H1 (cell line): ENCODE results near the gene VEZT. TPM values are rescaled to one million over a fixed set of nuclear protein-coding genes. Genes with fewer than 3 reads are reported as not detected.

Experiments used
- CTCF ChIA-PET: fragments of 300-600 bp; sonication (Branson Sonifier 250); formaldehyde crosslinking; loops from one replicate; lab custom pipeline; 2021; ENCODE audit not compliant: partially characterized antibody; lab: Charles Lee
- POLR2A ChIA-PET: fragments of 300-600 bp; sonication (Branson Sonifier 250); formaldehyde crosslinking; loops from one replicate; lab custom pipeline; 2021; ENCODE audit warnings: inconsistent platforms; ENCODE audit not compliant: partially characterized antibody; lab: Charles Lee
- DNase-seq, 2 experiments: peaks; one replicate each; pipeline versions ENCODE4 v3.0.0 to v3.0.0-alpha.2; 2010 to 2022; ENCODE audit warnings: low spot score in 2 of 2, low read depth in 1 of 2, mixed read lengths in 1 of 2
- FAIRE-seq: peaks from 2 replicates; lab custom pipeline; 2011; peaks lifted over from hg19 to GRCh38; lab: Jason Lieb, UNC
- H2AFZ ChIP-seq: 2 replicates; pipeline ENCODE4 v1.8.1; 2012; ENCODE audit warnings: low read length, inconsistent platforms
- H2AK5ac ChIP-seq: 2 replicates; pipeline ENCODE4 v1.6.1; 2013; ENCODE audit warnings: low read depth, low read length
- H2BK120ac ChIP-seq: replicated peaks from 2 replicates; pipeline ENCODE3; 2013; ENCODE audit warnings: low read depth, low read length, inconsistent platforms
- H2BK12ac ChIP-seq: 2 replicates; pipeline ENCODE4 v1.6.1; 2013; ENCODE audit warnings: low read depth, low read length
- H2BK15ac ChIP-seq: 2 replicates; pipeline ENCODE4 v1.6.1; 2013; ENCODE audit warnings: low read length
- H2BK20ac ChIP-seq: 2 replicates; pipeline ENCODE4 v1.6.1; 2013; ENCODE audit warnings: low read length
- H2BK5ac ChIP-seq: 2 replicates; pipeline ENCODE4 v1.6.1; 2013; ENCODE audit warnings: low read depth, low read length
- H3K14ac ChIP-seq: 2 replicates; pipeline ENCODE4 v1.6.1; 2013; ENCODE audit warnings: inconsistent platforms; ENCODE audit not compliant: insufficient read length
- H3K18ac ChIP-seq: 2 replicates; pipeline ENCODE4 v1.6.1; 2013; ENCODE audit warnings: low read length; ENCODE audit errors: extremely low read depth
- H3K23ac ChIP-seq: 2 replicates; pipeline ENCODE4 v1.6.1; 2013; ENCODE audit warnings: inconsistent platforms; ENCODE audit not compliant: insufficient read length
- H3K23me2 ChIP-seq: 2 replicates; pipeline ENCODE4 v1.6.1; 2013; ENCODE audit warnings: low read depth, low read length
- H3K27ac ChIP-seq: 2 replicates; pipeline ENCODE4 v1.6.1; 2011; ENCODE audit warnings: low read depth, low read length, inconsistent platforms
- H3K27me3 ChIP-seq, 4 experiments: replicated peaks in 1 of 4; 1 replicate in 1 of 4; 2 replicates in 3 of 4; pipeline versions ENCODE4 v1.6.1 to v1.8.1; 2011 to 2013; ENCODE audit warnings: low read length in 3 of 4, mild to moderate bottlenecking in 3 of 4, inconsistent platforms in 2 of 4, mixed read lengths in 2 of 4, moderate library complexity in 1 of 4; ENCODE audit not compliant: control insufficient read depth in 3 of 4, insufficient read depth in 3 of 4; ENCODE audit errors: extremely low read depth in 1 of 4
- H3K36me3 ChIP-seq, 4 experiments: 2 replicates each; pipeline versions ENCODE4 v1.6.1 to v1.8.1; 2011 to 2013; ENCODE audit warnings: mild to moderate bottlenecking in 4 of 4, low read length in 3 of 4, moderate library complexity in 2 of 4, control low read depth in 1 of 4, inconsistent platforms in 1 of 4; ENCODE audit not compliant: insufficient read depth in 4 of 4, control insufficient read depth in 2 of 4
- H3K4ac ChIP-seq: replicated peaks from 2 replicates; pipeline ENCODE3; 2013; ENCODE audit warnings: low read length, low read depth, mixed read lengths, inconsistent platforms; ENCODE audit not compliant: insufficient read length
- H3K4me1 ChIP-seq, 4 experiments: replicated peaks in 1 of 4; 1 replicate in 1 of 4; 2 replicates in 3 of 4; pipeline versions ENCODE4 v1.6.1 to v1.8.1; 2011 to 2013; ENCODE audit warnings: low read length in 3 of 4, inconsistent platforms in 2 of 4, mixed read lengths in 1 of 4; ENCODE audit not compliant: insufficient read depth in 4 of 4, control insufficient read depth in 3 of 4
- H3K4me2 ChIP-seq, 2 experiments: 2 replicates each; pipeline versions ENCODE4 v1.6.1 to v1.8.1; 2011 to 2013; ENCODE audit warnings: low read depth in 2 of 2, low read length in 2 of 2, control low read depth in 1 of 2, inconsistent platforms in 1 of 2, mild to moderate bottlenecking in 1 of 2; ENCODE audit not compliant: insufficient read depth in 1 of 2
- H3K4me3 ChIP-seq, 4 experiments: fragments of 200-600, 300-600 bp in 1 of 4; sonication (generic), shearing (Covaris generic), sonication (Bioruptor Twin) in 1 of 4; 2 replicates each; pipeline versions ENCODE4 v1.5.1 to v1.8.1; 2011 to 2016; ENCODE audit warnings: low read length in 4 of 4, low read depth in 3 of 4, control low read depth in 2 of 4, inconsistent platforms in 2 of 4, mild to moderate bottlenecking in 2 of 4, mixed read lengths in 1 of 4, moderate library complexity in 1 of 4; ENCODE audit not compliant: insufficient read depth in 2 of 4; ENCODE audit errors: extremely low read depth in 1 of 4
- H3K56ac ChIP-seq: replicated peaks from 2 replicates; pipeline ENCODE3; 2013; ENCODE audit warnings: low read depth, mild to moderate bottlenecking, mixed read lengths, low read length, inconsistent platforms; ENCODE audit not compliant: insufficient read length
- H3K79me1 ChIP-seq: 2 replicates; pipeline ENCODE4 v1.6.1; 2013; ENCODE audit warnings: low read depth, low read length, control low read depth
- H3K79me2 ChIP-seq, 2 experiments: 2 replicates each; pipeline versions ENCODE4 v1.6.1 to v1.8.1; 2012 to 2013; ENCODE audit warnings: low read length in 2 of 2, mild to moderate bottlenecking in 2 of 2, inconsistent platforms in 1 of 2; ENCODE audit not compliant: insufficient read depth in 2 of 2, control insufficient read depth in 1 of 2
- H3K9ac ChIP-seq, 4 experiments: replicated peaks in 1 of 4; 1 replicate in 1 of 4; 2 replicates in 3 of 4; pipeline versions ENCODE4 v1.6.1 to v1.8.1; 2011 to 2013; ENCODE audit warnings: low read depth in 3 of 4, low read length in 3 of 4, control low read depth in 2 of 4, mild to moderate bottlenecking in 2 of 4, moderate library complexity in 2 of 4, inconsistent platforms in 1 of 4; ENCODE audit errors: extremely low read depth in 1 of 4
- H3K9me3 ChIP-seq, 2 experiments: 2 replicates each; pipeline versions ENCODE4 v1.6.1 to v1.8.1; 2012 to 2013; ENCODE audit warnings: mild to moderate bottlenecking in 2 of 2, moderate library complexity in 2 of 2, control low read depth in 1 of 2, inconsistent platforms in 1 of 2, low read depth in 1 of 2, low read length in 1 of 2, mixed read lengths in 1 of 2; ENCODE audit not compliant: insufficient read depth in 2 of 2
- H4K20me1 ChIP-seq, 2 experiments: replicated peaks in 1 of 2; 2 replicates each; pipeline versions ENCODE3 to v1.8.1; 2011 to 2013; ENCODE audit warnings: inconsistent platforms in 2 of 2, low read length in 2 of 2, mild to moderate bottlenecking in 1 of 2; ENCODE audit not compliant: insufficient read depth in 2 of 2, control insufficient read depth in 1 of 2
- H4K5ac ChIP-seq: 2 replicates; pipeline ENCODE4 v1.6.1; 2013; ENCODE audit warnings: low read length, low read depth, mixed read lengths, inconsistent platforms; ENCODE audit not compliant: insufficient read length
- H4K8ac ChIP-seq: 2 replicates; pipeline ENCODE4 v1.8.0; 2013; ENCODE audit warnings: mild to moderate bottlenecking, moderate library complexity, low read length, inconsistent platforms; ENCODE audit not compliant: insufficient read depth; ENCODE audit errors: extremely low read depth
- H4K91ac ChIP-seq: replicated peaks from 2 replicates; pipeline ENCODE3; 2013; ENCODE audit warnings: low read length, mixed read lengths, inconsistent platforms; ENCODE audit not compliant: insufficient read length
- BACH1 ChIP-seq: IDR thresholded peaks from 2 replicates; pipeline ENCODE4 v1.6.1; 2012; ENCODE audit warnings: low read length, improper control_type of control experiment
- BRCA1 ChIP-seq: IDR thresholded peaks from 2 replicates; pipeline ENCODE4 v1.6.1; 2012; ENCODE audit warnings: low read depth, low read length, improper control_type of control experiment
- CTBP2 ChIP-seq: IDR thresholded peaks from 2 replicates; pipeline ENCODE4 v1.7.0; 2011; ENCODE audit warnings: borderline replicate concordance, mild to moderate bottlenecking, moderate library complexity, mixed read lengths, low read length; ENCODE audit not compliant: insufficient read depth, insufficient read length
- EZH2 ChIP-seq: fragments of 200-600 bp; sonication (generic); IDR thresholded peaks from 2 replicates; pipeline ENCODE4 v1.7.1; 2012; ENCODE audit warnings: low read depth, mild to moderate bottlenecking, moderate library complexity, low read length, inconsistent platforms; ENCODE audit not compliant: severe bottlenecking
- JUN ChIP-seq: IDR thresholded peaks from 2 replicates; pipeline ENCODE4 v1.6.1; 2011; ENCODE audit warnings: low read depth, mild to moderate bottlenecking, improper control_type of control experiment, low read length
- MAX ChIP-seq: IDR thresholded peaks from 2 replicates; pipeline ENCODE4 v1.6.1; 2012; ENCODE audit warnings: inconsistent platforms
- PHF8 ChIP-seq: fragments of 200-600 bp; sonication (generic); conservative IDR thresholded peaks from 2 replicates; pipeline ENCODE4 v1.7.1; 2012; ENCODE audit warnings: low read depth, mild to moderate bottlenecking, inconsistent platforms, low read length, moderate library complexity
- RFX5 ChIP-seq: IDR thresholded peaks from 2 replicates; pipeline ENCODE4 v1.6.1; 2011; ENCODE audit warnings: low read depth, low read length, improper control_type of control experiment, borderline replicate concordance
- WGBS, 2 experiments: shearing (Covaris generic) in 1 of 2; methylation state at CpG; one replicate each; pipeline versions ENCODE4 v1.1.6 to v1.1.7; 2013 to 2015; ENCODE audit warnings: low lambda C conversion rate in 2 of 2, mixed read lengths in 2 of 2, inconsistent platforms in 1 of 2, low coverage in 1 of 2, missing lambda C conversion rate in 1 of 2; ENCODE audit not compliant: insufficient replicate concordance in 2 of 2, insufficient coverage in 1 of 2, insufficient read length in 1 of 2; ENCODE audit errors: extremely low coverage in 1 of 2, missing lambda C conversion rate in 1 of 2; 5-methylcytosine and 5-hydroxymethylcytosine counted together
- polyA plus RNA-seq, 7 experiments: library from polyadenylated mRNA; depleted of rRNA in 3 of 7; stranded (reverse) in 5 of 7; unstranded in 2 of 7; fragments of >200 nt in 5 of 7; fragments of 200-250 nt in 2 of 7; gene quantifications; 1 replicate in 5 of 7; 2 replicates in 1 of 7; 4 replicates in 1 of 7; pipeline versions ENCODE4 v1.2.1 to v1.2.3, GENCODE V29; 2011 to 2013; ENCODE audit warnings: missing spikeins in 2 of 7, mixed read lengths in 2 of 7
- total RNA-seq: library from RNA; stranded (reverse); fragmentation: NEBNext Ultra II Directional; extraction: Animal tissue kit (Norgen Biotek cat#: 25700); gene quantifications from 2 replicates; pipeline ENCODE4 v1.2.1, GENCODE V29; 2021

The VEZT gene
- total and polyA plus RNA-seq, 2 of the 8 experiments (the other 6 are each of a cell fraction or from before 2014, with no cell fraction given): 44.0 to 56.1 TPM

GRCh38 chr12:95216711-95217376 lies 763 bp upstream of the VEZT start:
- peak overlapping the region; percentile 64 to 93 (median 86) for H3K4me3 ChIP-seq
- peaks cover 0 to 9% (median 2%) of the 10 kb centered on the region in 4 experiments; a peak in 3 of 7 replicates for H3K4me1 ChIP-seq
- no peak overlapping the region for H3K23ac ChIP-seq
- peak overlapping the region; percentile 91 for H3K27ac ChIP-seq
- peaks cover 7% of the 10 kb centered on the region for H3K23me2 ChIP-seq
- peak overlapping the region; percentile 95 for H4K5ac ChIP-seq
- H3K14ac ChIP-seq: no peak overlapping the region
- no peak overlapping the region for H3K4ac ChIP-seq
- H2AFZ ChIP-seq: 0 out of 2 replicates have a peak overlapping the region, but pooled peaks have one; percentile 1
- peak overlapping the region; percentile 42 for H3K18ac ChIP-seq
- DNase-seq (no peak), FAIRE-seq (no peak)
- peaks cover 0 to 1% of the 10 kb centered on the region in 2 experiments for H4K20me1 ChIP-seq
- no peaks in the 10 kb centered on the region for H3K27me3 ChIP-seq
- peak overlapping the region; percentile 61 to 87 (median 82) for H3K9ac ChIP-seq
- WGBS, 2 experiments: 1% methylated on average over 35 of the region's 45 CpGs; no CpG with 5 or more reads in 1 of the 2 experiments
- H4K91ac ChIP-seq: peak overlapping the region; percentile 80
- CTCF ChIA-PET: interaction anchor here (0.9 to 1.9 kb wide), 3 partner anchors 11 to 99 kb away, joined by 4 to 5 read pairs (median 4); no protein-coding TSS in a partner anchor
- no peak overlapping the region for H2AK5ac ChIP-seq
- peak overlapping the region; percentile 95 for H4K8ac ChIP-seq
- no peak overlapping the region for H2BK15ac ChIP-seq
- H3K4me2 ChIP-seq: peak overlapping the region; percentile 45 to 67
- peak overlapping the region; percentile 1; the same call in 1 of the 2 replicates for H2BK12ac ChIP-seq
- peak overlapping the region; percentile 92 for H3K56ac ChIP-seq
- no peaks in the 10 kb centered on the region for H3K9me3 ChIP-seq
- H3K79me1 ChIP-seq: peaks cover 4% of the 10 kb centered on the region; the same call in 1 of the 2 replicates
- no peak overlapping the region for H2BK5ac ChIP-seq
- H2BK120ac ChIP-seq: peak overlapping the region; percentile 83
- no peaks in the 10 kb centered on the region; a peak in 1 of 8 replicates for H3K36me3 ChIP-seq
- POLR2A ChIA-PET: interaction anchor here (0.6 to 9.0 kb wide), 26 partner anchors 9 to 376 kb away, joined by 3 to 89 read pairs (median 3); partner anchors contain the start of genes NDUFA12 and NR2C1
- no peak overlapping the region for H2BK20ac ChIP-seq
- peaks cover 13 to 88% of the 10 kb centered on the region in 2 experiments for H3K79me2 ChIP-seq
- TF ChIP-seq CTBP2: peak; percentile 64
- no peak for TF ChIP-seq MAX
- no peak for TF ChIP-seq JUN
- no peak for TF ChIP-seq RFX5
- TF ChIP-seq BACH1: no peak
- TF ChIP-seq PHF8: peak; percentile 69
- TF ChIP-seq BRCA1: no peak
- TF ChIP-seq EZH2: no peak
